SK-N-SH (cell line): Measurements from ENCODE around the gene KCNJ16. TPM values are rescaled to one million over a fixed set of nuclear protein-coding genes. Genes with fewer than 3 reads are reported as not detected.

Experiments
- CTCF ChIA-PET: fragments of 300-600, 350-600 bp; formaldehyde crosslinking; extraction: SDS; loops from one replicate; lab custom pipeline; 2021; lab: Yijun Ruan, JAX
- POLR2A ChIA-PET: fragments of 350-600 bp; sonication (Branson Sonifier 250); formaldehyde crosslinking; extraction: SDS; loops from one replicate; lab custom pipeline; 2020; ENCODE audit warnings: antibody characterized with exemption, inconsistent platforms; lab: Yijun Ruan, JAX
- DNase-seq: peaks from one replicate; pipeline ENCODE4 v3.0.0; 2012
- H2AFZ ChIP-seq: fragments of 200-600 bp; sonication (generic); 2 replicates; pipeline ENCODE4 v1.8.1; 2016; ENCODE audit warnings: antibody characterized with exemption, mild to moderate bottlenecking, low read depth
- H3F3A ChIP-seq: fragments of 200-600 bp; sonication (generic); replicated peaks from 2 replicates; pipeline ENCODE3; 2016; ENCODE audit warnings: antibody characterized with exemption, mild to moderate bottlenecking; ENCODE audit not compliant: insufficient read depth
- H3K27ac ChIP-seq, 2 experiments: fragments of 200-500 bp in 1 of 2; fragments of 200-600 bp in 1 of 2; sonication (Bioruptor generic) in 1 of 2; sonication (generic), shearing (Covaris generic) in 1 of 2; 2 replicates each; pipeline versions ENCODE4 v1.5.1 to v1.6.1; 2014 to 2016; ENCODE audit warnings: low read depth in 2 of 2, inconsistent platforms in 1 of 2, low read length in 1 of 2, mild to moderate bottlenecking in 1 of 2, mixed read lengths in 1 of 2
- H3K27me3 ChIP-seq: fragments of 200-600 bp; sonication (generic), shearing (Covaris generic); 2 replicates; pipeline ENCODE4 v1.6.1; 2016; ENCODE audit warnings: mixed run types; ENCODE audit not compliant: insufficient read depth
- H3K36me3 ChIP-seq, 2 experiments: fragments of 200-500 bp in 1 of 2; fragments of 200-600 bp in 1 of 2; sonication (Bioruptor generic) in 1 of 2; sonication (generic) in 1 of 2; replicated peaks in 1 of 2; 2 replicates each; pipeline versions ENCODE3 to v1.5.1; 2014 to 2016; ENCODE audit warnings: low read length in 1 of 2, mild to moderate bottlenecking in 1 of 2; ENCODE audit not compliant: insufficient read depth in 2 of 2, control insufficient read depth in 1 of 2
- H3K4me1 ChIP-seq, 2 experiments: fragments of 200-500 bp in 1 of 2; fragments of 200-600 bp in 1 of 2; sonication (Bioruptor generic) in 1 of 2; sonication (generic), shearing (Covaris generic) in 1 of 2; 2 replicates each; pipeline versions ENCODE4 v1.5.1 to v1.6.1; 2014 to 2016; ENCODE audit warnings: low read depth in 1 of 2, low read length in 1 of 2, mixed run types in 1 of 2; ENCODE audit not compliant: insufficient read depth in 2 of 2, control insufficient read depth in 1 of 2
- H3K4me2 ChIP-seq: fragments of 200-600 bp; sonication (generic), shearing (Covaris generic); 2 replicates; pipeline ENCODE4 v1.6.1; 2017; ENCODE audit warnings: mixed run types
- H3K4me3 ChIP-seq, 2 experiments: fragments of 200-500 bp in 1 of 2; fragments of 200-600 bp in 1 of 2; sonication (Bioruptor generic) in 1 of 2; sonication (generic), shearing (Covaris generic) in 1 of 2; 2 replicates each; pipeline versions ENCODE4 v1.5.1 to v1.8.1; 2014 to 2016; ENCODE audit warnings: low read depth in 2 of 2, inconsistent platforms in 1 of 2, low read length in 1 of 2, mild to moderate bottlenecking in 1 of 2, mixed read lengths in 1 of 2, moderate library complexity in 1 of 2
- H3K79me2 ChIP-seq: fragments of 200-600 bp; sonication (generic); 2 replicates; pipeline ENCODE4 v1.8.1; 2017; ENCODE audit warnings: mild to moderate bottlenecking; ENCODE audit not compliant: insufficient read depth
- H3K9ac ChIP-seq: fragments of 200-600 bp; sonication (generic); 2 replicates; pipeline ENCODE4 v1.6.1; 2017; ENCODE audit warnings: mixed run types
- H3K9me2 ChIP-seq: fragments of 200-600 bp; sonication (generic); 2 replicates; pipeline ENCODE4 v1.6.1; 2017; ENCODE audit warnings: mixed run types
- H3K9me3 ChIP-seq: fragments of 200-600 bp; sonication (generic); 2 replicates; pipeline ENCODE4 v1.6.1; 2017; ENCODE audit warnings: mixed run types, mild to moderate bottlenecking, moderate library complexity
- H4K20me1 ChIP-seq: fragments of 200-600 bp; sonication (generic); 2 replicates; pipeline ENCODE4 v1.6.1; 2017; ENCODE audit warnings: mild to moderate bottlenecking, mixed run types; ENCODE audit not compliant: insufficient read depth
- CHD2 ChIP-seq: fragments of 150-350 bp; IDR thresholded peaks from 2 replicates; pipeline ENCODE4 v1.6.1; 2018; ENCODE audit warnings: low read length; ENCODE audit not compliant: partially characterized antibody
- EP300 ChIP-seq, 2 experiments: IDR thresholded peaks; 2 replicates each; pipeline versions ENCODE4 v1.4.0 to v1.6.1; 2012; ENCODE audit warnings: borderline replicate concordance in 1 of 2, low read depth in 1 of 2, low read length in 1 of 2
- FOSL2 ChIP-seq: IDR thresholded peaks from 2 replicates; pipeline ENCODE4 v1.4.0; 2012; ENCODE audit warnings: low read depth, mild to moderate bottlenecking, moderate library complexity, borderline replicate concordance
- FOXJ3 ChIP-seq: sonication (generic); formaldehyde crosslinking; IDR thresholded peaks from 2 replicates; pipeline ENCODE4 v1.5.1; 2020; ENCODE audit warnings: mild to moderate bottlenecking, missing genetic modification reagents
- FOXM1 ChIP-seq: IDR thresholded peaks from 2 replicates; pipeline ENCODE4 v1.4.0; 2012; ENCODE audit warnings: low read depth, mild to moderate bottlenecking
- GABPA ChIP-seq: IDR thresholded peaks from 2 replicates; pipeline ENCODE4 v1.4.0; 2012; ENCODE audit warnings: low read depth, mild to moderate bottlenecking
- GATA2 ChIP-seq: sonication (generic); formaldehyde crosslinking; IDR thresholded peaks from 2 replicates; pipeline ENCODE4 v1.5.0; 2020; ENCODE audit warnings: mild to moderate bottlenecking, missing genetic modification reagents
- JUND ChIP-seq: IDR thresholded peaks from 2 replicates; pipeline ENCODE4 v1.4.0; 2012
- MEF2A ChIP-seq: IDR thresholded peaks from 2 replicates; pipeline ENCODE4 v1.4.0; 2012; ENCODE audit warnings: low read depth, borderline replicate concordance
- NFIC ChIP-seq: IDR thresholded peaks from 2 replicates; pipeline ENCODE4 v1.4.0; 2012; ENCODE audit warnings: borderline replicate concordance
- NRF1 ChIP-seq: IDR thresholded peaks from 2 replicates; pipeline ENCODE4 v1.6.1; 2012; ENCODE audit warnings: low read depth, mild to moderate bottlenecking, low read length
- POLR2AphosphoS5 ChIP-seq: IDR thresholded peaks from 2 replicates; pipeline ENCODE4 v1.6.1; 2012; ENCODE audit warnings: low read depth, low read length
- RAD21 ChIP-seq: IDR thresholded peaks from 2 replicates; pipeline ENCODE4 v1.6.1; 2012; ENCODE audit warnings: mild to moderate bottlenecking, low read length
- RFX5 ChIP-seq: IDR thresholded peaks from 2 replicates; pipeline ENCODE4 v1.6.1; 2012; ENCODE audit warnings: mild to moderate bottlenecking, improper control_type of control experiment, low read length
- RXRA ChIP-seq: IDR thresholded peaks from 2 replicates; pipeline ENCODE4 v1.4.0; 2012; ENCODE audit warnings: low read depth, mild to moderate bottlenecking, borderline replicate concordance
- SMC3 ChIP-seq: IDR thresholded peaks from 2 replicates; pipeline ENCODE4 v1.6.1; 2012; ENCODE audit warnings: low read depth, low read length, improper control_type of control experiment
- TAF1 ChIP-seq: IDR thresholded peaks from 2 replicates; pipeline ENCODE4 v1.6.1; 2012; ENCODE audit warnings: low read depth, mild to moderate bottlenecking, low read length, moderate library complexity, borderline replicate concordance
- TEAD4 ChIP-seq: IDR thresholded peaks from 2 replicates; pipeline ENCODE4 v1.4.0; 2012; ENCODE audit warnings: mild to moderate bottlenecking, borderline replicate concordance; ENCODE audit not compliant: insufficient read depth
- YY1 ChIP-seq: IDR thresholded peaks from 2 replicates; pipeline ENCODE4 v1.4.0; 2012; ENCODE audit warnings: low read depth, mild to moderate bottlenecking
- WGBS: methylation state at CpG from one replicate; pipeline ENCODE4 v1.1.6; 2017; ENCODE audit warnings: low lambda C conversion rate; 5-methylcytosine and 5-hydroxymethylcytosine counted together
- polyA plus RNA-seq, 3 experiments: library from polyadenylated mRNA; depleted of rRNA; stranded (reverse); fragments of >200 nt; gene quantifications; 2 replicates each; pipeline ENCODE4 v1.2.3, GENCODE V29; 2012
- TF ChIP-seq, protein P1 (sequence below): IDR thresholded peaks from 2 replicates; pipeline ENCODE4 v1.4.0; 2012; ENCODE audit warnings: low read depth
- TF ChIP-seq, protein P2 (sequence below): fragments of 150-350 bp; IDR thresholded peaks from 2 replicates; pipeline ENCODE4 v1.6.1; 2016; ENCODE audit warnings: mild to moderate bottlenecking, low read depth, low read length
- TF ChIP-seq, protein P3 (sequence below): IDR thresholded peaks from 2 replicates; pipeline ENCODE4 v1.6.1; 2012; ENCODE audit warnings: mild to moderate bottlenecking, low read depth, low read length, moderate library complexity
- TF ChIP-seq, protein P4 (sequence below): IDR thresholded peaks from 2 replicates; pipeline ENCODE4; 2012
- TF ChIP-seq, protein P5 (sequence below): fragments of 200-600 bp; sonication (generic); IDR thresholded peaks from 2 replicates; pipeline ENCODE4 v1.6.1; 2017; ENCODE audit warnings: antibody characterized with exemption, mild to moderate bottlenecking, moderate library complexity

KCNJ16 gene
- polyA plus RNA-seq, 1 of the 3 experiments (the other 2 are of a cell fraction), result not detected

DNA sequence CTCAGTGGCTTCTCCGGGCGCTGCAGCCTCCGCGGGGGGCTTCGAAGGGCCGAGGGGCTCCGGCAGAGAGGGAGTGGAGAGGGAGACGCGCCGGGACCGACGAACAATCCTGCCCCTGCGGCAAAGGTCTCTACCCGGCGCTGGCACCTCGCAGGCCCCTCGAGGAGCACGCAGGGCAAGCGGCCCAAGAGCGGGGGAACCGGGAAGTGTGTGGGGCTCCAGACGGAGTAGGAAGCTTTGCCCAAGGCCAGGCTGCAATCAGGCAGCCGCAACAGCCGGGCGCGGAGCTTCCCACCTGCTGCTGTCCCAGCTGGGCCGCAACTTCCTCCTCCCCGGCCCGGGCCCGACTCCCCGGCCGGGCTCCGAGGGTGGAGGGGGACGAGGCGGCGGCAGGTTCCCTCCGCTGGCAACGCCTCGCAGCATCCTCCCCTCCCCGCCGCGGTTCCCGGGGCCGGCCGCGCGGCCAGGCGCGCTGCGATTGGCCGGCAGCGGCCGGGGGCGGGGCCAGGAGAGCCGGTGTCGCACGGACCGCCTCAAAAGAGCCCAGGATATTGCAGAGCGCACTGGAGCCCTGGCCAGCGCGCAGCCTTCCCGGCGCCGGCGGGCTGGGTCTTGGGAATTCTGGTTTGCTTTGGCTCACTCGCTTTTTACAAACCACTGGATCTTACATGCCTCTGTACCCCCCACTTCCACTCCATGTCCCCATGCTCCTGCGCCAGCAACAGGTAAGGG, 94.1 kb downstream of the KCNJ16 start, which contains the start of gene KCNJ2:
Gene KCNJ2 (plus strand): TSS at position 556 of the 732 bp plus-strand sequence. CDS start 5,508 bp downstream, outside the sequence.
- H3K4me2 ChIP-seq, result peak within 1 kb of the TSS; percentile 93
- no peaks in the 10 kb centered on the region for H3K9me2 ChIP-seq
- peak within 1 kb of the TSS; percentile 85 to 86 for H3K4me3 ChIP-seq
- H3K9ac ChIP-seq, result peak within 1 kb of the TSS; percentile 64
- no peaks in the 10 kb centered on the region for H3K36me3 ChIP-seq
- peak within 1 kb of the TSS; percentile 46 to 78 for H3K27ac ChIP-seq
- H3K79me2 ChIP-seq, result peaks cover 23% of the 10 kb centered on the region
- no peaks in the 10 kb centered on the region for H3K27me3 ChIP-seq
- under 1% methylated on average over 58 of the region's 67 CpGs for WGBS
- H3K9me3 ChIP-seq, result no peaks in the 10 kb centered on the region
- peaks cover 3 to 33% of the 10 kb centered on the region in 2 experiments; a peak in 3 of 4 replicates for H3K4me1 ChIP-seq
- POLR2A ChIA-PET, result interaction anchor here (0.6 kb wide), 1 partner anchor 378 kb away, joined by 6 read pairs; no protein-coding TSS in a partner anchor
- CTCF ChIA-PET, result interaction anchor here (0.6 to 6.5 kb wide), 25 partner anchors 11 to 611 kb away, joined by 3 to 51 read pairs (median 4); no protein-coding TSS in a partner anchor
- H3F3A ChIP-seq, result no peaks in the 10 kb centered on the region
- peak within 1 kb of the TSS; percentile 92 for H2AFZ ChIP-seq
- H4K20me1 ChIP-seq, result no peaks in the 10 kb centered on the region
- peak; percentile 97 for DNase-seq
- TF ChIP-seq MEF2A (no peak), RXRA (no peak), TEAD4 (no peak), CHD2 (peak; percentile 16), JUND (no peak), GATA2 (CRISPR knock-in tag) (no peak; the same call in 1 of the 2 replicates), YY1 (no peak; the same call in 1 of the 2 replicates), TAF1 (peak; percentile 89), EP300 (IDR thresholded peaks at IDR 0.05; ENCODE audit: borderline replicate concordance in 1 of 2, low read depth in 1 of 2, low read length in 1 of 2) (peak; percentile 17 to 42; a peak in 2 of 4 replicates), NFIC (peak; percentile 48), FOSL2 (no peak), FOXJ3 (no peak), NRF1 (peak; percentile 62), POLR2AphosphoS5 (peak; percentile 78), GABPA (no peak), SMC3 (0 out of 2 replicates have a peak, but pooled peaks have one; percentile 20), RAD21 (peak; percentile 9; the same call in 1 of the 2 replicates), RFX5 (peak; percentile 73), FOXM1 (no peak)
- TF ChIP-seq, protein P1, sequence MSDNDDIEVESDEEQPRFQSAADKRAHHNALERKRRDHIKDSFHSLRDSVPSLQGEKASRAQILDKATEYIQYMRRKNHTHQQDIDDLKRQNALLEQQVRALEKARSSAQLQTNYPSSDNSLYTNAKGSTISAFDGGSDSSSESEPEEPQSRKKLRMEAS, result no peak; the same call in 1 of the 2 replicates
- TF ChIP-seq, protein P2, sequence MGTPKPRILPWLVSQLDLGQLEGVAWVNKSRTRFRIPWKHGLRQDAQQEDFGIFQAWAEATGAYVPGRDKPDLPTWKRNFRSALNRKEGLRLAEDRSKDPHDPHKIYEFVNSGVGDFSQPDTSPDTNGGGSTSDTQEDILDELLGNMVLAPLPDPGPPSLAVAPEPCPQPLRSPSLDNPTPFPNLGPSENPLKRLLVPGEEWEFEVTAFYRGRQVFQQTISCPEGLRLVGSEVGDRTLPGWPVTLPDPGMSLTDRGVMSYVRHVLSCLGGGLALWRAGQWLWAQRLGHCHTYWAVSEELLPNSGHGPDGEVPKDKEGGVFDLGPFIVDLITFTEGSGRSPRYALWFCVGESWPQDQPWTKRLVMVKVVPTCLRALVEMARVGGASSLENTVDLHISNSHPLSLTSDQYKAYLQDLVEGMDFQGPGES, result no peak
- TF ChIP-seq, protein P3, sequence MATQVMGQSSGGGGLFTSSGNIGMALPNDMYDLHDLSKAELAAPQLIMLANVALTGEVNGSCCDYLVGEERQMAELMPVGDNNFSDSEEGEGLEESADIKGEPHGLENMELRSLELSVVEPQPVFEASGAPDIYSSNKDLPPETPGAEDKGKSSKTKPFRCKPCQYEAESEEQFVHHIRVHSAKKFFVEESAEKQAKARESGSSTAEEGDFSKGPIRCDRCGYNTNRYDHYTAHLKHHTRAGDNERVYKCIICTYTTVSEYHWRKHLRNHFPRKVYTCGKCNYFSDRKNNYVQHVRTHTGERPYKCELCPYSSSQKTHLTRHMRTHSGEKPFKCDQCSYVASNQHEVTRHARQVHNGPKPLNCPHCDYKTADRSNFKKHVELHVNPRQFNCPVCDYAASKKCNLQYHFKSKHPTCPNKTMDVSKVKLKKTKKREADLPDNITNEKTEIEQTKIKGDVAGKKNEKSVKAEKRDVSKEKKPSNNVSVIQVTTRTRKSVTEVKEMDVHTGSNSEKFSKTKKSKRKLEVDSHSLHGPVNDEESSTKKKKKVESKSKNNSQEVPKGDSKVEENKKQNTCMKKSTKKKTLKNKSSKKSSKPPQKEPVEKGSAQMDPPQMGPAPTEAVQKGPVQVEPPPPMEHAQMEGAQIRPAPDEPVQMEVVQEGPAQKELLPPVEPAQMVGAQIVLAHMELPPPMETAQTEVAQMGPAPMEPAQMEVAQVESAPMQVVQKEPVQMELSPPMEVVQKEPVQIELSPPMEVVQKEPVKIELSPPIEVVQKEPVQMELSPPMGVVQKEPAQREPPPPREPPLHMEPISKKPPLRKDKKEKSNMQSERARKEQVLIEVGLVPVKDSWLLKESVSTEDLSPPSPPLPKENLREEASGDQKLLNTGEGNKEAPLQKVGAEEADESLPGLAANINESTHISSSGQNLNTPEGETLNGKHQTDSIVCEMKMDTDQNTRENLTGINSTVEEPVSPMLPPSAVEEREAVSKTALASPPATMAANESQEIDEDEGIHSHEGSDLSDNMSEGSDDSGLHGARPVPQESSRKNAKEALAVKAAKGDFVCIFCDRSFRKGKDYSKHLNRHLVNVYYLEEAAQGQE, result peak; percentile 47; the same call in 1 of the 2 replicates
- TF ChIP-seq, protein P4, sequence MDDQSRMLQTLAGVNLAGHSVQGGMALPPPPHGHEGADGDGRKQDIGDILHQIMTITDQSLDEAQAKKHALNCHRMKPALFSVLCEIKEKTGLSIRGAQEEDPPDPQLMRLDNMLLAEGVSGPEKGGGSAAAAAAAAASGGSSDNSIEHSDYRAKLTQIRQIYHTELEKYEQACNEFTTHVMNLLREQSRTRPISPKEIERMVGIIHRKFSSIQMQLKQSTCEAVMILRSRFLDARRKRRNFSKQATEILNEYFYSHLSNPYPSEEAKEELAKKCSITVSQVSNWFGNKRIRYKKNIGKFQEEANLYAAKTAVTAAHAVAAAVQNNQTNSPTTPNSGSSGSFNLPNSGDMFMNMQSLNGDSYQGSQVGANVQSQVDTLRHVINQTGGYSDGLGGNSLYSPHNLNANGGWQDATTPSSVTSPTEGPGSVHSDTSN, result 0 out of 2 replicates have a peak, but pooled peaks have one; percentile 16
- TF ChIP-seq, protein P5, sequence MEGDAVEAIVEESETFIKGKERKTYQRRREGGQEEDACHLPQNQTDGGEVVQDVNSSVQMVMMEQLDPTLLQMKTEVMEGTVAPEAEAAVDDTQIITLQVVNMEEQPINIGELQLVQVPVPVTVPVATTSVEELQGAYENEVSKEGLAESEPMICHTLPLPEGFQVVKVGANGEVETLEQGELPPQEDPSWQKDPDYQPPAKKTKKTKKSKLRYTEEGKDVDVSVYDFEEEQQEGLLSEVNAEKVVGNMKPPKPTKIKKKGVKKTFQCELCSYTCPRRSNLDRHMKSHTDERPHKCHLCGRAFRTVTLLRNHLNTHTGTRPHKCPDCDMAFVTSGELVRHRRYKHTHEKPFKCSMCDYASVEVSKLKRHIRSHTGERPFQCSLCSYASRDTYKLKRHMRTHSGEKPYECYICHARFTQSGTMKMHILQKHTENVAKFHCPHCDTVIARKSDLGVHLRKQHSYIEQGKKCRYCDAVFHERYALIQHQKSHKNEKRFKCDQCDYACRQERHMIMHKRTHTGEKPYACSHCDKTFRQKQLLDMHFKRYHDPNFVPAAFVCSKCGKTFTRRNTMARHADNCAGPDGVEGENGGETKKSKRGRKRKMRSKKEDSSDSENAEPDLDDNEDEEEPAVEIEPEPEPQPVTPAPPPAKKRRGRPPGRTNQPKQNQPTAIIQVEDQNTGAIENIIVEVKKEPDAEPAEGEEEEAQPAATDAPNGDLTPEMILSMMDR, result no peak
